Suprapubic skin (tissue), 3 donors: ENCODE results near the gene KRR1.

Experiments used
- CTCF ChIP-seq, 2 donors: fragments of 200-600 bp in 1 of 2; fragments of 450-650 bp in 1 of 2; sonication (generic) in 1 of 2; IDR thresholded peaks; one replicate each; pipeline ENCODE4 v1.5.1; 2016 to 2019; ENCODE audit warnings: antibody characterized with exemption in 2 of 2, mild to moderate bottlenecking in 1 of 2, moderate library complexity in 1 of 2
- POLR2A ChIP-seq, 2 donors: fragments of 450-650 bp; IDR thresholded peaks; one replicate each; pipeline ENCODE4 v1.6.1; 2017; ENCODE audit warnings: antibody characterized with exemption in 2 of 2, mild to moderate bottlenecking in 2 of 2, moderate library complexity in 2 of 2

- TF ChIP-seq CTCF (IDR thresholded peaks at IDR 0.05) (peak; percentile 16 to 48), POLR2A (IDR thresholded peaks at IDR 0.05) (no peak)
Observed at GRCh38 chr12:75505706-75506312, 5.6 kb downstream of the KRR1 start.
